Stomach (tissue), 9 donors: ENCODE results near the gene ADIRF. TPM values are rescaled to one million over a fixed set of nuclear protein-coding genes. Genes with fewer than 3 reads are reported as not detected.

ENCODE experiments used
- DNase-seq, 2 donors: peaks; one replicate each; pipeline versions ENCODE4 v3.0.0 to v3.0.0-alpha.2; 2013 to 2019
- H3K27ac ChIP-seq, 5 donors: fragments of 200-600 bp in 4 of 5; sonication (generic) in 4 of 5; one replicate each; pipeline ENCODE4 v1.5.1; 2013 to 2019; ENCODE audit warnings: mild to moderate bottlenecking in 1 of 5, moderate library complexity in 1 of 5
- H3K27me3 ChIP-seq, 3 donors: fragments of 200-600 bp; sonication (generic); one replicate each; pipeline ENCODE4 v1.5.1; 2017 to 2019; ENCODE audit warnings: mixed run types in 1 of 3
- H3K36me3 ChIP-seq, 4 donors: fragments of 200-600 bp; sonication (generic); 1 replicate in 3 of 4; 2 replicates in 1 of 4; pipeline ENCODE4 v1.5.1; 2016 to 2019
- H3K4me1 ChIP-seq, 4 donors: fragments of 200-600 bp; sonication (generic); one replicate each; pipeline ENCODE4 v1.5.1; 2016 to 2019
- H3K4me3 ChIP-seq, 4 donors: fragments of 200-600 bp; sonication (generic) in 3 of 4; one replicate each; pipeline ENCODE4 v1.5.1; 2016 to 2019; ENCODE audit warnings: mild to moderate bottlenecking in 1 of 4
- H3K9me3 ChIP-seq, 4 donors: fragments of 200-600 bp; sonication (generic); one replicate each; pipeline ENCODE4 v1.5.1; 2016 to 2019
- CTCF ChIP-seq, 7 experiments: fragments of 450-650 bp in 4 of 7; fragments of 200-600 bp in 3 of 7; sonication (generic) in 3 of 7; IDR thresholded peaks; one replicate each; pipeline ENCODE4 v1.5.1; 2016 to 2019; ENCODE audit warnings: antibody characterized with exemption in 7 of 7, control low read depth in 2 of 7, mild to moderate bottlenecking in 1 of 7
- EP300 ChIP-seq: sonication (generic); formaldehyde crosslinking; IDR thresholded peaks from one replicate; pipeline ENCODE4 v1.6.1; 2017; ENCODE audit warnings: antibody characterized with exemption
- POLR2A ChIP-seq, 4 donors: fragments of 450-650 bp; IDR thresholded peaks; one replicate each; pipeline ENCODE4 v1.6.1; 2016; ENCODE audit warnings: antibody characterized with exemption in 4 of 4, control low read depth in 2 of 4, mild to moderate bottlenecking in 1 of 4, moderate library complexity in 1 of 4
- POLR2AphosphoS5 ChIP-seq, 3 donors: sonication (generic); formaldehyde crosslinking; IDR thresholded peaks; one replicate each; pipeline ENCODE4 v1.6.1; 2016; ENCODE audit warnings: antibody characterized with exemption in 3 of 3
- WGBS, 5 donors: extraction: QIAGEN DNeasy Blood & Tissue Kit in 3 of 5; methylation state at CpG; one replicate each; pipeline versions ENCODE4 v1.1.5 to v1.1.7; 2013 to 2018; 5-methylcytosine and 5-hydroxymethylcytosine counted together
- intact Hi-C: fragments of 100-400 bp; cut with DNase I; formaldehyde crosslinking; loops from one replicate; pipeline ENCODE4 v1.15.1; 2023; ENCODE audit warnings: low total_unique reads
- polyA plus RNA-seq, 3 donors: library from polyadenylated mRNA; stranded (reverse); fragments of 200-250 nt; gene quantifications; one replicate each; pipeline ENCODE4 v1.2.3, GENCODE V29; 2013
- total RNA-seq, 5 donors: library from RNA; depleted of rRNA; stranded (reverse); fragments of >200 nt; gene quantifications; one replicate each; pipeline versions ENCODE4 v1.1.0 to v1.2.3, GENCODE V29; 2014 to 2016
- donor health status: healthy with polysubstance abuse.
- donor health status: Bipolar disorder and iron deficiency.
- donor health status: healthy.

Gene ADIRF
- total and polyA plus RNA-seq, 8 donors = 1.2 to 249 (median 86.1) TPM

GRCh38 chr10:86968994-86969355 lies 693 bp downstream of the ADIRF start:
- no peaks in the 10 kb centered on the region for H3K36me3 ChIP-seq
- intact Hi-C loops = no loop called here
- H3K4me3 ChIP-seq = peak overlapping the region; percentile 41 to 59 (median 58)
- TF ChIP-seq POLR2A (IDR thresholded peaks at IDR 0.05) (no peak), EP300 (no peak), CTCF (IDR thresholded peaks at IDR 0.05) (no peak), POLR2AphosphoS5 (IDR thresholded peaks at IDR 0.05) (no peak)
- DNase-seq = peak; percentile 17 to 25
- H3K27me3 ChIP-seq = peaks cover 0 to 18% (median 3%) of the 10 kb centered on the region in 3 donors
- no peaks in the 10 kb centered on the region for H3K9me3 ChIP-seq
- peak overlapping the region; percentile 91 to 96 (median 94) for H3K27ac ChIP-seq
- 27 to 54% (median 31%) methylated on average over 5 to 9 of the region's 9 CpGs for WGBS, 5 donors
- peaks cover 52 to 64% (median 61%) of the 10 kb centered on the region in 4 donors for H3K4me1 ChIP-seq

DNA sequence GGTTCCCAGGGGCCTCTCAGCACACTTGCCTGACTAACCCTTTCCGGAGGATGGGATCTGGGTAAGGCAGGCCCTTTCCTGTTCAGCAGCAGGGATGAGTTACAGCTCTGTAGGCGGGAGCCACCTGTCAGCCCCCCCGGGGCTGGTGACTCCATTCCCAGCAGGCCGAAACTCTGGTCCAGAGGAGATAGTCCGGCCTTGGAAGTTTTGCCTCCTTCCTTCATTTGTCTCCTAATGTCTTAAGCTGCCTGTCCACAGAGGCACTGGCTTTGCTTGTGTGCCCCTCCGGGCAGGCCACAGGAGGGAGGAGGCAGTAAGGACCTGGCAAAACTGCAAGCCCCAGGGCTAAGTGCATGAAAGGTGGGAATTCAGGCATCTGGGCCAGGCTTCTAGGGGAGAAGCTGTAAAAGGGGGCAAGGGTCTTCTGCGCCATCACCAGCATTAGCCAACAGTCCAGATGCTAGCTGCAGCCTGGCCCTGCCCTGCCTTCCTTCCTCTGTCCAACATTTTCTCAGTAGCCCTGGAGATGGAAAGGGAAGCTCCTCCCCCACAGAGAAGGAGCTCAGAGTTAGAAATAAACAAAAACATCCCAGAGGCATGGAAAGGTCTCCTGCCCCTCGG lies 1.2 kb downstream of the ADIRF start:
- Histone ChIP-seq H3K4me1 (peaks cover 52 to 69% (median 64%) of the 10 kb centered on the region in 4 donors), H3K27me3 (peaks cover 0 to 18% (median 3%) of the 10 kb centered on the region in 3 donors), H3K4me3 (peak overlapping the region; percentile 41 to 59 (median 58)), H3K27ac (peak overlapping the region; percentile 91 to 96 (median 94)), H3K36me3 (no peaks in the 10 kb centered on the region), H3K9me3 (no peaks in the 10 kb centered on the region)
- peak; percentile 24 to 70 for DNase-seq
- intact Hi-C loops = no loop called here
- 32 to 67% (median 53%) methylated on average over 3 to 8 of the region's 8 CpGs for WGBS, 5 donors
- TF ChIP-seq POLR2A (IDR thresholded peaks at IDR 0.05) (no peak), POLR2AphosphoS5 (IDR thresholded peaks at IDR 0.05) (no peak), EP300 (no peak), CTCF (IDR thresholded peaks at IDR 0.05) (no peak)

DNA sequence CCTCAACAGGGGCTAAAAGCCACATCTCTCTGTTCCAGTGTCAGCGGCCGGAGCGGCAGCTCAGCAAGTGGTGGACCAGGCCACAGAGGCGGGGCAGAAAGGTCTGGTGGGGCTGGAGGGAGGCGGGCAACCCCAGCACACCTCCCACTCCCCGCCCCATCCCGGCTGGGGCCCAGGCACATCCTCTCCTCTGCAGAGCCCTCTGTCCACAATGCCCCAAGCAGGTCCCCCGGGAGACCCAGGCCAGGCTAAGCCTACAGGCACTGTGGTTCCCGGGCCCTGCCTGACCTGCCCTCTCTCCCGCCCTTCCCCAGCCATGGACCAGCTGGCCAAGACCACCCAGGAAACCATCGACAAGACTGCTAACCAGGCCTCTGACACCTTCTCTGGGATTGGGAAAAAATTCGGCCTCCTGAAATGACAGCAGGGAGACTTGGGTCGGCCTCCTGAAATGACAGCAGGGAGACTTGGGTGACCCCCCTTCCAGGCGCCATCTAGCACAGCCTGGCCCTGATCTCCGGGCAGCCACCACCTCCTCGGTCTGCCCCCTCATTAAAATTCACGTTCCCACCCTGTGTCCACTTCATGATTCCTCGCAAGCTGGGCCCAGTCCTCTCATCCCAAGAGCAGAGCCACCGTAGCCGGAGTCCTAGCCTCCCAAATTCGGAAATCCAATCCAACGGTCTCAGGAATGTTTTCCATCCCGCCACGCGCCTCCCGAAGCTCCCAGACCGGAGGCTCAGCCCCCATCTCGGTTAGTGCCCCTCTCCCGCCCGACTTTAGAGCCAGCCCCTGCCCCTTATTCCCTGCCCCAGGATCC lies 2.1 kb downstream of the ADIRF start:
- Histone ChIP-seq H3K27me3 (peaks cover 0 to 18% (median 3%) of the 10 kb centered on the region in 3 donors), H3K27ac (peak overlapping the region; percentile 91 to 96 (median 94)), H3K4me1 (peaks cover 52 to 77% (median 65%) of the 10 kb centered on the region in 4 donors), H3K36me3 (no peaks in the 10 kb centered on the region), H3K9me3 (no peaks in the 10 kb centered on the region), H3K4me3 (peak overlapping the region; percentile 41 to 59 (median 58))
- DNase-seq = peak; percentile 54 to 68
- intact Hi-C loops = no loop called here
- TF ChIP-seq CTCF (IDR thresholded peaks at IDR 0.05) (no peak), EP300 (no peak), POLR2A (IDR thresholded peaks at IDR 0.05) (no peak), POLR2AphosphoS5 (IDR thresholded peaks at IDR 0.05) (peak in 2 of 3 donors; percentile 28 to 54)
- WGBS, 5 donors = 10 to 25% (median 14%) methylated on average over 24 to 30 of the region's 30 CpGs

GRCh38 chr10:86970982-86971231 lies 2.6 kb downstream of the ADIRF start:
- peak overlapping the region; percentile 91 to 96 (median 94) for H3K27ac ChIP-seq
- peaks cover 52 to 76% (median 64%) of the 10 kb centered on the region in 4 donors for H3K4me1 ChIP-seq
- H3K4me3 ChIP-seq = peak overlapping the region; percentile 41 to 59 (median 58)
- H3K9me3 ChIP-seq = no peaks in the 10 kb centered on the region
- TF ChIP-seq POLR2A (IDR thresholded peaks at IDR 0.05) = peak in 2 of 4 donors; percentile 69 to 81
- no peak for TF ChIP-seq CTCF (IDR thresholded peaks at IDR 0.05)
- H3K27me3 ChIP-seq = peaks cover 0 to 18% (median 3%) of the 10 kb centered on the region in 3 donors
- intact Hi-C loops = no loop called here
- 0 to 2% (median 1%) methylated on average over 11 to 20 of the region's 20 CpGs; no CpG with 5 or more reads in 1 of the 5 donors for WGBS, 5 donors
- no peak for DNase-seq
- no peaks in the 10 kb centered on the region for H3K36me3 ChIP-seq
